ENCODE measurements around the gene CDIPT.

CDIPT gene

GRCh38 chr16:29901607-29901945 lies 38.5 kb upstream of the CDIPT start:
- peak overlapping the region; percentile 69 to 79 (median 72) for H3K4me3 Mint-ChIP-seq
- H3K36me3 Mint-ChIP-seq (ENCODE audit: low read depth), result no peaks in the 10 kb centered on the region
- H3K9me3 Mint-ChIP-seq, result no peaks in the 10 kb centered on the region
- no peak overlapping the region for H3K27ac Mint-ChIP-seq
- TF ChIP-seq CTCF (IDR thresholded peaks at IDR 0.05; ENCODE audit: unreplicated experiment in 3 of 3), result no peak
- peaks cover 40% of the 10 kb centered on the region for H3K27me3 Mint-ChIP-seq (ENCODE audit: low read depth)
- H3K4me1 Mint-ChIP-seq, result peaks cover 8% of the 10 kb centered on the region

- Mint-ChIP-seq H3K4me3 (peak overlapping the region; percentile 79 to 84 (median 80)), H3K36me3 (ENCODE audit: low read depth) (no peaks in the 10 kb centered on the region), H3K4me1 (peaks cover 8% of the 10 kb centered on the region), H3K9me3 (no peaks in the 10 kb centered on the region), H3K27me3 (ENCODE audit: low read depth) (peaks cover 40% of the 10 kb centered on the region), H3K27ac (no peak overlapping the region)
- TF ChIP-seq CTCF (IDR thresholded peaks at IDR 0.05; ENCODE audit: unreplicated experiment in 3 of 3), result no peak
Measured at GRCh38 chr16:29900888-29901606, 38.0 kb upstream of the CDIPT start.

- Mint-ChIP-seq H3K4me1 (peaks cover 8% of the 10 kb centered on the region), H3K36me3 (ENCODE audit: low read depth) (no peaks in the 10 kb centered on the region), H3K27me3 (ENCODE audit: low read depth) (peaks cover 40% of the 10 kb centered on the region), H3K4me3 (peak within 1 kb of the TSS; percentile 84 to 85 (median 85)), H3K27ac (no peak within 1 kb of the TSS), H3K9me3 (no peaks in the 10 kb centered on the region)
- no peak for TF ChIP-seq CTCF (IDR thresholded peaks at IDR 0.05; ENCODE audit: unreplicated experiment in 3 of 3)
Measured at GRCh38 chr16:29900102-29900887, 37.3 kb upstream of the CDIPT start, which contains the start of gene ASPHD1. Gene ASPHD1, plus strand, starts transcription at chr16:29900488. Its CDS starts 484 bp downstream, at chr16:29900972.

GRCh38 chr16:29899516-29900101 lies 36.6 kb upstream of the CDIPT start, which contains the start of gene SEZ6L2:
Gene SEZ6L2, minus strand, starts transcription at chr16:29899550. Its CDS starts 531 bp downstream, at chr16:29899019.
- peak within 1 kb of the TSS; percentile 84 to 85 (median 85) for H3K4me3 Mint-ChIP-seq
- no peaks in the 10 kb centered on the region for H3K9me3 Mint-ChIP-seq
- no peak within 1 kb of the TSS for H3K27ac Mint-ChIP-seq
- peaks cover 8% of the 10 kb centered on the region for H3K4me1 Mint-ChIP-seq
- H3K36me3 Mint-ChIP-seq (ENCODE audit: low read depth), result no peaks in the 10 kb centered on the region
- peaks cover 40% of the 10 kb centered on the region for H3K27me3 Mint-ChIP-seq (ENCODE audit: low read depth)
- TF ChIP-seq CTCF (IDR thresholded peaks at IDR 0.05; ENCODE audit: unreplicated experiment in 3 of 3), result peak; percentile 25 to 30 (median 27)

- no peak for TF ChIP-seq CTCF (IDR thresholded peaks at IDR 0.05; ENCODE audit: unreplicated experiment in 3 of 3)
- no peaks in the 10 kb centered on the region for H3K36me3 Mint-ChIP-seq (ENCODE audit: low read depth)
- peaks cover 40% of the 10 kb centered on the region for H3K27me3 Mint-ChIP-seq (ENCODE audit: low read depth)
- H3K4me3 Mint-ChIP-seq, result peak overlapping the region; percentile 81 to 85 (median 85)
- no peak overlapping the region for H3K27ac Mint-ChIP-seq
- H3K4me1 Mint-ChIP-seq, result peaks cover 8% of the 10 kb centered on the region
- no peaks in the 10 kb centered on the region for H3K9me3 Mint-ChIP-seq
Measured at GRCh38 chr16:29898804-29899515, 35.9 kb upstream of the CDIPT start.
